H1 (cell line): ENCODE results near the gene HBEGF. TPM values are rescaled to one million over a fixed set of nuclear protein-coding genes. Genes with fewer than 3 reads are reported as not detected.

Experiments
- EGR1 ChIP-seq: IDR thresholded peaks from 2 replicates; pipeline ENCODE4 v1.6.1; 2011; ENCODE audit warnings: low read depth, low read length, borderline replicate concordance
- KDM5A ChIP-seq: fragments of 200-600 bp; IDR thresholded peaks from 2 replicates; pipeline ENCODE4 v1.7.1; 2012; ENCODE audit warnings: mild to moderate bottlenecking, low read length, inconsistent platforms, mixed read lengths
- RFX5 ChIP-seq: IDR thresholded peaks from 2 replicates; pipeline ENCODE4 v1.6.1; 2011; ENCODE audit warnings: low read depth, low read length, improper control_type of control experiment, borderline replicate concordance
- RNF2 ChIP-seq: fragments of 200-900, 300-1000 bp; sonication (generic); IDR thresholded peaks from 2 replicates; pipeline ENCODE4 v1.7.1; 2016; ENCODE audit warnings: borderline replicate concordance, low read depth, mild to moderate bottlenecking, antibody characterized with exemption, low read length; ENCODE audit not compliant: poor library complexity, severe bottlenecking; ENCODE audit errors: missing control alignments
- SIN3A ChIP-seq, 2 experiments: IDR thresholded peaks in 1 of 2; conservative IDR thresholded peaks in 1 of 2; 2 replicates each; pipeline ENCODE4 v1.6.1; 2011 to 2012; ENCODE audit warnings: low read length in 2 of 2, improper control_type of control experiment in 1 of 2, low read depth in 1 of 2, mild to moderate bottlenecking in 1 of 2
- SP2 ChIP-seq: IDR thresholded peaks from 2 replicates; pipeline ENCODE4 v1.6.1; 2012; ENCODE audit warnings: mild to moderate bottlenecking, low read length, inconsistent platforms
- polyA plus RNA-seq, 7 experiments: library from polyadenylated mRNA; depleted of rRNA in 3 of 7; stranded (reverse) in 5 of 7; unstranded in 2 of 7; fragments of >200 nt in 5 of 7; fragments of 200-250 nt in 2 of 7; gene quantifications; 1 replicate in 5 of 7; 2 replicates in 1 of 7; 4 replicates in 1 of 7; pipeline versions ENCODE4 v1.2.1 to v1.2.3, GENCODE V29; 2011 to 2013; ENCODE audit warnings: missing spikeins in 2 of 7, mixed read lengths in 2 of 7
- total RNA-seq: library from RNA; stranded (reverse); fragmentation: NEBNext Ultra II Directional; extraction: Animal tissue kit (Norgen Biotek cat#: 25700); gene quantifications from 2 replicates; pipeline ENCODE4 v1.2.1, GENCODE V29; 2021
- TF ChIP-seq, protein P1 (sequence below): IDR thresholded peaks from 2 replicates; pipeline ENCODE4 v1.6.1; 2012; ENCODE audit warnings: inconsistent platforms

HBEGF gene
- total and polyA plus RNA-seq, 2 of the 8 experiments (the other 6 are each of a cell fraction or from before 2014, with no cell fraction given) = 2.4 to 2.5 TPM

DNA sequence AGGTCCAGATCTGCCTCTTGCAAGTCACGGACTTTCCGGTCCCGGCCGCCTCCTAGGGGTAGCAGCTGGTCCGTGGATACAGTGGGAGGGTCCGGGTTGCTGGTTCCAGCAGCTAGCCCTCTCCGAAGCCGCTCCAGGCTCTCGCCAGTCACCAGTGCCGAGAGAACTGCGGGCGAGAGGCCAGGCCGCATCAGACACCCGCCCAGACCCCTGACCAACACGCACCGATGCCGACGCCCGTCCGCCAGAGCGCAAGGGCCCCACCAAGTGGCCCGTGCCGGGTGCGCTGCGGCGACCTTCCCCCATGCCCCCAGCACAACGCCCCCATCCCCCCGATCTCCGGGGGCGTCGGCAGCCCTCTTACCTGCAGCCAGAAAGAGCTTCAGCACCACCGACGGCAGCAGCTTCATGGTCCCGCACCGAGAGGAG lies 470 bp downstream of the HBEGF start (continued):
- TF ChIP-seq, protein P1, sequence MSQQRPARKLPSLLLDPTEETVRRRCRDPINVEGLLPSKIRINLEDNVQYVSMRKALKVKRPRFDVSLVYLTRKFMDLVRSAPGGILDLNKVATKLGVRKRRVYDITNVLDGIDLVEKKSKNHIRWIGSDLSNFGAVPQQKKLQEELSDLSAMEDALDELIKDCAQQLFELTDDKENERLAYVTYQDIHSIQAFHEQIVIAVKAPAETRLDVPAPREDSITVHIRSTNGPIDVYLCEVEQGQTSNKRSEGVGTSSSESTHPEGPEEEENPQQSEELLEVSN = no peak
- no peak for TF ChIP-seq RFX5
- TF ChIP-seq RNF2 = no peak
- TF ChIP-seq SP2 = no peak
- 0 out of 4 replicates have a peak, but pooled peaks of 1 of the 2 experiments have one; percentile 4 for TF ChIP-seq SIN3A (conservative IDR thresholded peaks at IDR 0.05 in 1 of 2, IDR thresholded peaks at IDR 0.05 in 1 of 2; ENCODE audit: low read depth in 1 of 2, low read length in 2 of 2)
- 0 out of 2 replicates have a peak, but pooled peaks have one; percentile 16 for TF ChIP-seq KDM5A
- no peak for TF ChIP-seq EGR1
